GM19452 (cell line): Measurements from ENCODE around the gene TIMM17B.

Source experiments
- ATAC-seq: cut with Tn5 transposase; IDR thresholded peaks from one replicate; pipeline ENCODE4 v1.9.1; 2021; ENCODE audit not compliant: unreplicated experiment

The TIMM17B gene

DNA sequence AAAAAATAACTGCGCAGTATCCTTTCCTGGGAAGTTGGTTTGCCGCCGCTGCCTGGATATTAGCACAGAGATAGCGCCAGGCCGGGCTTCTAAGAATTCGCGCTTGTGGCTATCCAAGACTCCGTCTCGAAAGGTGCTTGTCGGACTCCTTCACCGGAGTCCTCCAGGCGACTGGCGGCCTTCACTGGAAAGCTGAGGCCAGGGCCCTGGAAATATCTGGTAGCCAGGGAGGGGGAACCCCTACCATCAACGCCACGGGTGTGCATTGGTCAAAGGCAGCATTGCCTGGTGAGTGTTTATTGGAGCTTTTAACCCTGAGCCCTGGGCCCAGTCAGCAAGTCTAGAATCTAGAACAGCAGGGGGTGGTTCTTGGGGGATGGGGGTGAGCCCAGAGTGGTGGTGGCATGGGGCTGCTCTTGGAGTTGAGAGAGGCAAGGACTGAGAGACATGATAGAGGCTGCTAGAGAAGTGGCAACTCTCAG, 21.8 kb upstream of the TIMM17B start:
- ATAC-seq = no peak

DNA sequence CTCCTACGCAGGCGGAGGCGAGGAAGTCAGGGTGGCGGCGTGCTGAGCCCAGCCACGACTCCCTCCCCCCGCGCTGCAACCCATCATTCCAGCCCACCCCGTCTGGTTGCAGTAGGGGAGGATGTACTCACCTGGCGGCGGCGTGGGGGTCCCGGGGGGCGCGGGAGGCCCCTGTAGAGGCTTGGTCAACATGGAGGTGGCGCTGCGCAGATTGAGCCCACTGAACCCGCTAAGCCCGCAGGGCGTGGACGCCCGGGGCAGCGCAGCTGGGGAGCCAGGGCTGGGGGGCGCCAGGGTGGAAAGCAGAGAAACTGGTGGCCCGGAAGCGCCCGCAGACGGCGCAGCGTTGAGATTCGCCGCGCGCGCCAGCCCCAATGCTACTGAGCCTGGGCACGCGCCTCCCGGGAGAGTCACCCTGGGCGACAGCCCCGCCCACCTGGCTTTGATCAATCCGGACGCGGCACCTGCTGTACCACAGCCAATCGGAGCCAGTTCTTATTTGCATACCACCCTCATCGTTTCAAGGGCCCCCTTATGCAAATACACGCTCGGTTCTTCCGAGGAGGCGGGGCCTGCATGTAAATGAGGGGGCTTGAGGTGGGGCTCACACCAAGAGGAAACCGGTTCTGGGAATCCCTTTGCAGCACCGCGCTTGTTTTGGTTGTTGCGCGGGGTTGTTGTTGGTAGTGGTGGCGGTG, 21.2 kb upstream of the TIMM17B start, which contains the start of gene PIM2:
Gene PIM2, minus strand, starts transcription at position 382 of the 698 bp plus-strand sequence. Its CDS starts 190 bp downstream, at position 192.
- peak; percentile 68 for ATAC-seq

DNA sequence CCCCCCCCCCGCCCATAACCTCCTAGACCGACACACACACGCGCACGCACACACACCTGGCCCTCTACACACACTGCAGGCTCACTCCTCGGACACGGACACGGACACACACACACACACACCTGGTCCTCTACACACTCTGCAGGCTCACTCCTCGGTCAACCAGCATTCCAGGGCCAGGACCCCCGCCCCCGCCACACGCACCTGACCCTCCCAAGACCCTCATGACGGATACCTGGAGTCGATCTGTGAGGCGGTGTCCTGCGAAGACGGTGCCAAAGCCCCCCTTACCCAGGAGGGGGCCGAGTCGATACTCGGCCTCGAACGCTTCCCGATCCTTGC, 20.7 kb upstream of the TIMM17B start:
- ATAC-seq = no peak

- peak; percentile 46 for ATAC-seq
These were observed 19.8 kb upstream of the TIMM17B start for GRCh38 chrX:48917139-48918001.

GRCh38 chrX:48914593-48915493, 17.3 kb upstream of the TIMM17B start:
- no peak for ATAC-seq

- no peak for ATAC-seq
These were observed 16.2 kb upstream of the TIMM17B start for GRCh38 chrX:48913605-48914366.

- no peak for ATAC-seq
These were observed 14.0 kb upstream of the TIMM17B start, which contains the start of gene SLC35A2 for GRCh38 chrX:48911412-48912182. SLC35A2 (minus strand) TSS chrX:48911646; CDS start chrX:48911636, 10 bp downstream.

DNA sequence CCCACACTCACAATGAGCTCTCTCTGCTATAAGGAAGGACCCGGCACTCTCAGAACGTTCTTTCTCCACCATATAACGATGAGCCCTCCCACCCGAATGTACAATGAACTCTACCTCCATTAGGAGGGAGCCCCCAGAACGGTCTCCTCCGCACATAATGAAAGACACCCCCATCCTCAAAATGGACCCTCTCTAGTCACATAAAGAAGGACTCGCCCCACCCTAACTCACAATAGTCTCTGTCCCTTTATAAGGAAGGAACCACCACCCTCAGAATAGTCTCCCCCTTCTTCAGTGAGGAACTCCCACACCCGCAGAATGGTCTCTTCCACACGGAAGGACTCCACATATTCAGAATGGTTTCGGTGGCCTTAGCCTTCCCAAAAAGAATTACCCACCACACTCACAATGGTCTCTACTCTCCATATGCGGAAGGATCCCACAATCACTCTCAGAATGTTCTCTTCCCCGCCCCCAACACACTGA, 13.4 kb upstream of the TIMM17B start:
- ATAC-seq = no peak

DNA sequence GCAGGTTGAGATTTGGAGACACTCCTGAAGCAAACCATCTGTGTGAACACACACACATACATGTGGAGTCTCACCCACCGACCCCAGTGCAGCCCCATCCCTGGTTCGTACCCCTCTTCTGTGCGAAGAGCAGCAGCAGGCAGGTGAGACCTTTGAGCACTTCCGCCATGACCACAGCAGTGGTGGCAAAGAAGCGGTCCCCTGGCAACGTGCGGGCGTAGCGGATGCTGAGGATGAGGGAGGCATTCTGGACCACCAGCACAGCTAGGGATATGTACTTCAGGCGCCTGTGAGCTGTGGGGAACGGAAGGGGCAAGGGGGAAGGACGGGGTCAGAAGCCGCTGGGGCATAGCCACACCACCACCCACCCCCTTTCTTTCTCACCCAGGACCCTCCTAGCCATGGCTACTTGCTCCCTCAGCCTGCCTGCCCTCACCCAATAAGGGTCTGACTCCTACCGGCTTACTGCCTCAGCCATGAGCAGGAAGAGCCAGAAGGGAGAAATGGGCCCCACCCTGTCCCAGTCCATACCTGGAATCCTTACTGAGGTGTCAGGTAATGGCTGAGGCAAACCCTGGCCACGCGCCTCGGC, 12.2 kb upstream of the TIMM17B start:
- ATAC-seq = no peak

DNA sequence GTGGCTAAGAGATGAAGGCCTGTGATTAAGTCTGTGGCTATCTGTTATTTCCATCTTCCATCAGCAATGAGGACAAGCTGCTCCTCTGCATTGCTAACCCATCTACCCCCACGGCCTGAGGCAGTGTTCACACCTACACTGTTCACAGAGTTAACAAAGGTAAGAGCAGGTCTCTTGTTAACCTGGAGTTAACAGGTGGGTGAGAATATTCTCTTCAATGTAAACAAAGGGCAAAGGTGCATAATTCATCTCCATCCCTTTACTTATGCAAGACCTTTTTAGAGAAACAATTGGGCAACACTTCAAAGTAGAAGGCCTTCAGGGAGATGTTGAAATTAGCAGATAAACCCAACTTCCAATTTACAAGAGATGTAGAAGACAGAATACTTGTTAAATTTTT, 11.0 kb upstream of the TIMM17B start:
- no peak for ATAC-seq

DNA sequence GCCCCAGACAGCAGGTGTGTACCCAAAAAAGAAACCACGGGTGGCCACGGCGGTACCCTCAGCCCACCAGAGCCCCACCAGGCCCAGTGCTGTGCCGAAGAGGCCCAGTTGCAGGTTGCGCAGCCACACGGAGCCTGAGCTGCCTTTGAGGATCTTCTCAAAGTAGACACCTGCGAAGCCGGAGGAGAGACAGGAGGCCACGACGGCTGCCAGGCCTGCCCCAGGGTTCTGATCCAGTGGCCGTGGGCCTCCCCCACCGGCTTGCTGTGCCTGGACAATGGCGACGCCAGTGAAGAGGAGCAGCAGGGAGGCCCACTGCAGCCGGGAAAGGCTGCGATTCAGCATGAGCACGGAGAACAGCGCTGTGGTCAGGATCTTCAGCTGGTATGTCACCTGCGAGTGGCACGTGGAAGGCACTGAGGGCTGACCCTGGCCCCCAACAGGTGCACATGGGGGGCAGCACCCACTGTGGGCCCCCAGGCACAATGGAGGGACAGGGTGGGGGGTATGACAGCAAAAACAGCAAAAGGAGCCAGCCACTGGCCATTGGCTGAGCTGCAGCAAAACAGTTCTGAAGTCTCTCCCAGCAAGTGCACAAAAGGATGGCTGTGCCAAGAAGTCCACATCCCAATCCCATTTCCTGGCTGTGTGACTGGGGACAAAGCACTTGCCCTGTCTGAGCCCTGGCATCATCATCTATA, 7.7 kb upstream of the TIMM17B start:
- ATAC-seq = no peak

GRCh38 chrX:48904626-48905025, 7.1 kb upstream of the TIMM17B start:
- no peak for ATAC-seq

DNA sequence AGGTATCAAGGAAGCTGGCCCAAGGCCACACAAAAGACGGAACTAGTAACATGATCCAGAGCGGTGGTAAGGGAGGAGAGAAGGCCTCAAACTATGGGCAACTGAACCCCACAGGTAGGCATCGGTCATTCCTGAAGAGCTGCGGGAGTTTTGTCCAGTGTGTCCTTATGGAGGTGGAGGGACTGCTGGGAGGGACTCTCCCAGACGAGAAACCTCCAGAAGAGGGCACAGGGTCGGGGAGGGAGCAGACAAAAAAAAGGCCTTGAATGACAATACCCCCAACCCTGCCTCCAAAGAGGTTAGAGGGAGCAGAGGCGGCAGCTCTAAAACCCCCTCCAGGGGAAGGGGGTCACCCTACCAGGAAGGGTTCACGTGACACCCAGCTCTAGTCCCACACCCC, 6.6 kb upstream of the TIMM17B start:
- no peak for ATAC-seq

DNA sequence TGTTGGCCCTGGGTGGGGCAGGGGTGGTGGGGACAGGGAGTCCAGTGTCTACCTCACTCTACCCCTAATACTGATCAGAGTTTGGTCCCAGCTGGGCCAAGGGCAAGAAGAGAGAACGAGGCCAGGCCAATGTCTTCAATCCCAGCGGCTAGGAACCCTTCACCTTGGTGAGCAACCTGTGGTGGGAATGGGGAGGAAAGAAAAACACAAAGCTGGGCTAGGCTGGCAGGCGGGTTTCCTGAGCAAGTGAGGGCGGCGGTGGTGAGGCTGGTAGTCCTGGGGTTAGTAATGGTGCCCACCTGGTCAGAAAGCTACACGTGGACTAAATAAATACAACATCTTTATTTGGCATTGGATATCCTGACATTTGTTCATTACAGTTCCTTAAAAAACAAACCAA, 5.7 kb upstream of the TIMM17B start:
- no peak for ATAC-seq

GRCh38 chrX:48902776-48903175, 5.2 kb upstream of the TIMM17B start:
- no peak for ATAC-seq

DNA sequence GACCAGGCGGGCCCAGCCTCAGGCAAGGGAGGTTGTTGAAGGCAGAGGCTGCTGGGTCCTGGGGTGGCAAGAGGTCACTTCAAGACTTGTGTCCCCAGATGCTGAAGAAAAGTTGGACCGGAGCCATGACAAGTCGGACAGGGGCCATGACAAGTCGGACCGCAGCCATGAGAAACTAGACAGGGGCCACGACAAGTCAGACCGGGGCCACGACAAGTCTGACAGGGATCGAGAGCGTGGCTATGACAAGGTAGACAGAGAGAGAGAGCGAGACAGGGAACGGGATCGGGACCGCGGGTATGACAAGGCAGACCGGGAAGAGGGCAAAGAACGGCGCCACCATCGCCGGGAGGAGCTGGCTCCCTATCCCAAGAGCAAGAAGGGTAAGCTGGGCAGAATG, 4.6 kb upstream of the TIMM17B start:
- ATAC-seq = no peak

GRCh38 chrX:48901069-48901468, 3.5 kb upstream of the TIMM17B start:
- ATAC-seq = no peak

GRCh38 chrX:48899078-48899410, 1.5 kb upstream of the TIMM17B start:
- no peak for ATAC-seq
